ENCODE data around the gene MTG2.

DNA sequence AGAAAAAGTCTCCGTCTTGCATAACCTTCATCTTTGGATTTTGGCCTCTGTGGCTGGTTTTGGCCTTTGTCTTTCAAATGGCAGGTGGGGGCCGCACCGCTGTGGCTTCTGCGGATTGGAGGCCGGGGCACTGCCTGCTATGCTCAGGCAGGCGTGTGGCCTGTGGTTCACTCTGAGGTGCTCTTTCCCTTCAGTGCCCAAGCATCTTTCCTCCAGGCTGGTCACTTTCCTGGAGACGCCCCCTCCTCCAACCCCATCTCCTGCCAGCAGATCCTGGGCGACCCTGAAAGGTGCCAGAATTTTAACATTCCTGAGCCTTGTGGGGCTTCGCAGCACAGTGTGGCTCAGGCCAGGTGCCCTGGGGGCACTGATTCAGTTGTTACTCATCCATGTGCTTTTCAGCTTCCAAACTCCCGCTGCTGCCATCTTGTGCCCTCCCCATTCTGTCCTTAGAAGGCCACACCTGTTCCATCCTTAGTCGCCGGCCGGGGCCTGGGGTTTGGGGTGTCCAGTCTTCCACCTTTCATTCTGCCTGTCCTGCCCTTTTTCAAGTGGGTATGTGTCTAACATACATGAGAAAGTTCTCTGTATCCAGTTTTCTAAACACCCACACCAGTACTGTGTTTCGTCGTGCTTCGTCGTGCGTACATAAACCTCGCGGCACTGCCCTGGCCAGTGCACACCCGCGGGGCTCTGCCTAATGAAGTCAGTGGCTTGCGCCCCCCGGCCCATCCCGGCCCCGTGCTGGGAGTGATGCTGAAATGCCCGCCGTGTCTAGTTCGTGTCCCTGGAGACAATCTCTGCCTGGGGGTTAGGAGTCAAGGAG lies 27.2 kb upstream of the MTG2 start:
- TF ChIP-seq POLR2AphosphoS5 (IDR thresholded peaks at IDR 0.05) (no peak), EP300 (IDR thresholded peaks at IDR 0.05) (no peak)
- TF ChIP-seq, protein P1, sequence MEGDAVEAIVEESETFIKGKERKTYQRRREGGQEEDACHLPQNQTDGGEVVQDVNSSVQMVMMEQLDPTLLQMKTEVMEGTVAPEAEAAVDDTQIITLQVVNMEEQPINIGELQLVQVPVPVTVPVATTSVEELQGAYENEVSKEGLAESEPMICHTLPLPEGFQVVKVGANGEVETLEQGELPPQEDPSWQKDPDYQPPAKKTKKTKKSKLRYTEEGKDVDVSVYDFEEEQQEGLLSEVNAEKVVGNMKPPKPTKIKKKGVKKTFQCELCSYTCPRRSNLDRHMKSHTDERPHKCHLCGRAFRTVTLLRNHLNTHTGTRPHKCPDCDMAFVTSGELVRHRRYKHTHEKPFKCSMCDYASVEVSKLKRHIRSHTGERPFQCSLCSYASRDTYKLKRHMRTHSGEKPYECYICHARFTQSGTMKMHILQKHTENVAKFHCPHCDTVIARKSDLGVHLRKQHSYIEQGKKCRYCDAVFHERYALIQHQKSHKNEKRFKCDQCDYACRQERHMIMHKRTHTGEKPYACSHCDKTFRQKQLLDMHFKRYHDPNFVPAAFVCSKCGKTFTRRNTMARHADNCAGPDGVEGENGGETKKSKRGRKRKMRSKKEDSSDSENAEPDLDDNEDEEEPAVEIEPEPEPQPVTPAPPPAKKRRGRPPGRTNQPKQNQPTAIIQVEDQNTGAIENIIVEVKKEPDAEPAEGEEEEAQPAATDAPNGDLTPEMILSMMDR (IDR thresholded peaks at IDR 0.05) = no peak
